Mesenchymal stem cell (in vitro differentiated cells and primary cell): ENCODE measurements around the gene NPBWR2.
"Not testable (repeated sequence)": the region's sequence is repeated elsewhere in the genome, so short reads cannot be mapped to it uniquely, and the experiment has no call there.

ENCODE experiments used
- DNase-seq: peaks from one replicate; pipeline ENCODE4 v3.0.0-alpha.2; 2013
- H2AFZ ChIP-seq: one replicate; pipeline ENCODE4 v1.6.1; 2013; ENCODE audit warnings: low read depth, mild to moderate bottlenecking, control low read depth, inconsistent platforms, low read length, moderate library complexity
- H2AK5ac ChIP-seq: 2 replicates; pipeline ENCODE4 v1.6.1; 2013; ENCODE audit warnings: low read length, moderate library complexity, mild to moderate bottlenecking, inconsistent platforms; ENCODE audit not compliant: severe bottlenecking
- H2BK120ac ChIP-seq: one replicate; pipeline ENCODE4 v1.6.1; 2013; ENCODE audit warnings: low read depth, mild to moderate bottlenecking, inconsistent platforms, low read length, moderate library complexity
- H2BK12ac ChIP-seq, 2 experiments: one replicate each; pipeline ENCODE4 v1.6.1; 2013; ENCODE audit warnings: inconsistent platforms in 2 of 2, low read length in 2 of 2, mild to moderate bottlenecking in 2 of 2, moderate library complexity in 2 of 2, control low read depth in 1 of 2
- H2BK15ac ChIP-seq: one replicate; pipeline ENCODE4 v1.6.1; 2013; ENCODE audit warnings: mild to moderate bottlenecking, low read depth, inconsistent platforms; ENCODE audit not compliant: poor library complexity, severe bottlenecking
- H2BK5ac ChIP-seq: 2 replicates; pipeline ENCODE4 v1.6.1; 2013; ENCODE audit warnings: low read depth, mild to moderate bottlenecking, low read length, control low read depth, inconsistent platforms; ENCODE audit not compliant: poor library complexity, severe bottlenecking
- H3K14ac ChIP-seq, 2 experiments: one replicate each; pipeline ENCODE4 v1.6.1; 2013; ENCODE audit warnings: inconsistent platforms in 2 of 2, low read length in 2 of 2, control low read depth in 1 of 2, mild to moderate bottlenecking in 1 of 2, moderate library complexity in 1 of 2
- H3K18ac ChIP-seq, 2 experiments: one replicate each; pipeline ENCODE4 v1.6.1; 2013; ENCODE audit warnings: inconsistent platforms in 2 of 2, low read length in 2 of 2, control low read depth in 1 of 2, low read depth in 1 of 2, mild to moderate bottlenecking in 1 of 2
- H3K23ac ChIP-seq, 2 experiments: one replicate each; pipeline ENCODE4 v1.6.1; 2013; ENCODE audit warnings: inconsistent platforms in 2 of 2, low read length in 2 of 2, mild to moderate bottlenecking in 2 of 2, moderate library complexity in 2 of 2, control low read depth in 1 of 2
- H3K27ac ChIP-seq: 2 replicates; pipeline ENCODE4 v1.5.1; 2013; ENCODE audit warnings: mild to moderate bottlenecking, moderate library complexity, low read length, control low read depth, inconsistent platforms; ENCODE audit not compliant: poor library complexity, severe bottlenecking
- H3K27me3 ChIP-seq, 2 experiments: 2 replicates each; pipeline versions ENCODE4 v1.6.1 to v1.7.0; 2013; ENCODE audit warnings: low read length in 2 of 2, mild to moderate bottlenecking in 2 of 2, moderate library complexity in 2 of 2, control low read depth in 1 of 2, inconsistent platforms in 1 of 2; ENCODE audit not compliant: control insufficient read depth in 1 of 2, insufficient read depth in 1 of 2
- H3K36me3 ChIP-seq, 2 experiments: 2 replicates each; pipeline versions ENCODE4 v1.6.1 to v1.7.0; 2013; ENCODE audit warnings: low read length in 2 of 2, control low read depth in 1 of 2, inconsistent platforms in 1 of 2, low read depth in 1 of 2, mild to moderate bottlenecking in 1 of 2; ENCODE audit not compliant: insufficient read depth in 2 of 2, control insufficient read depth in 1 of 2
- H3K4ac ChIP-seq, 2 experiments: one replicate each; pipeline ENCODE4 v1.6.1; 2013; ENCODE audit warnings: inconsistent platforms in 2 of 2, low read length in 2 of 2, mild to moderate bottlenecking in 2 of 2, moderate library complexity in 2 of 2, control low read depth in 1 of 2, low read depth in 1 of 2
- H3K4me1 ChIP-seq: 2 replicates; pipeline ENCODE4 v1.6.1; 2013; ENCODE audit warnings: low read depth, low read length, control low read depth; ENCODE audit not compliant: control insufficient read depth, insufficient read depth
- H3K4me2 ChIP-seq: 2 replicates; pipeline ENCODE4 v1.6.1; 2013; ENCODE audit warnings: low read length, mild to moderate bottlenecking, inconsistent platforms; ENCODE audit not compliant: poor library complexity, severe bottlenecking
- H3K4me3 ChIP-seq, 2 experiments: 2 replicates each; pipeline versions ENCODE4 v1.5.1 to v1.7.0; 2013; ENCODE audit warnings: low read length in 2 of 2, mild to moderate bottlenecking in 2 of 2, control low read depth in 1 of 2, low read depth in 1 of 2; ENCODE audit not compliant: insufficient read depth in 1 of 2
- H3K79me1 ChIP-seq: replicated peaks from 2 replicates; pipeline ENCODE4 v1.6.1; 2013; ENCODE audit warnings: mild to moderate bottlenecking, control low read depth, low read length, inconsistent platforms; ENCODE audit not compliant: poor library complexity, severe bottlenecking
- H3K9ac ChIP-seq: 2 replicates; pipeline ENCODE4 v1.7.0; 2013; ENCODE audit warnings: mild to moderate bottlenecking, low read length, moderate library complexity
- H3K9me3 ChIP-seq: 2 replicates; pipeline ENCODE4 v1.7.0; 2013; ENCODE audit warnings: mild to moderate bottlenecking, low read length; ENCODE audit not compliant: control insufficient read depth
- H4K8ac ChIP-seq: one replicate; pipeline ENCODE4 v1.6.1; 2013; ENCODE audit warnings: inconsistent platforms, mild to moderate bottlenecking, low read length, moderate library complexity
- H4K91ac ChIP-seq: one replicate; pipeline ENCODE4 v1.6.1; 2013; ENCODE audit warnings: mild to moderate bottlenecking, low read length, inconsistent platforms
- WGBS: methylation state at CpG from one replicate; pipeline ENCODE4 v1.1.7; 2013; ENCODE audit warnings: mixed read lengths; 5-methylcytosine and 5-hydroxymethylcytosine counted together

NPBWR2 gene

DNA sequence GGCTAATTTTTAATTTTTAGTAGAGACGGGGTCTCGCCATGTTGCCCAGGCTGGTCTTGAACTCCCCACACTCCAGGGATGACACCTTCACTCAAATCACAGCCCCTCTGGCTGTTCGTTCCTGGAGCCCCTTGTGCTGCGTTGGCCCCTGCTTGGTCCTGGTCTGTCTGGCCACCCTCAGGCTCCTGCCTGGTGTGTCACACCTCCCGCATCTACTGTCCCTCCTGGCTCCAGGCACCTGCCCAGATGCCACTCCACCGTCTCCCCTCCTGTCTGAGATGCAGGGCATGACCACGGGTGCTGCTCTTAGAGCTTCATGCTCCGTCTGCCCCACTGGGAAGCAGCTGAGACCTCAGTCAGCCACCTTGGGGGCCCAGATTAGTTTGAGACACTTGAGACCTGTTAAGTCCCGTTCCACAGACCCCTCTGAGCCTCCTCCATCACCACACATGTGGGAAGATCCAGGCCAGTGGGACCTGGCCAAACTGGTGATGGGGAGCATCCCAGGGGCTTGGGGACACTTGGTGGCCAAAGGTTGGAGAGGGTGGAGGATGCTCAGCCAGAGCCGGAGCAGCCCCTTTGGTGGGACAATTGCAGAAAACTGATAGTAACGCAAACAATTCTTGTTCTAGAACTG, 21.9 kb upstream of the NPBWR2 start:
- H2AFZ ChIP-seq = no peak overlapping the region
- H2BK5ac ChIP-seq = no peak overlapping the region
- H3K79me1 ChIP-seq = no peaks in the 10 kb centered on the region
- H2AK5ac ChIP-seq = no peak overlapping the region
- no peaks in the 10 kb centered on the region for H3K36me3 ChIP-seq
- no peak overlapping the region for H3K4ac ChIP-seq
- H3K4me3 ChIP-seq = no peak overlapping the region
- no peak overlapping the region for H2BK15ac ChIP-seq
- peaks cover 7 to 47% of the 10 kb centered on the region in 2 experiments for H3K27me3 ChIP-seq
- no peak overlapping the region for H3K23ac ChIP-seq
- no peak overlapping the region for H3K9ac ChIP-seq
- no peak for DNase-seq
- no peak overlapping the region for H3K18ac ChIP-seq
- WGBS = 84% methylated on average over 11 of the region's 11 CpGs
- no peak overlapping the region for H3K14ac ChIP-seq
- peaks cover 3% of the 10 kb centered on the region for H3K9me3 ChIP-seq
- no peak overlapping the region for H3K27ac ChIP-seq
- H3K4me1 ChIP-seq = no peaks in the 10 kb centered on the region
- no peak overlapping the region for H4K8ac ChIP-seq
- H2BK120ac ChIP-seq = no peak overlapping the region
- no peak overlapping the region for H4K91ac ChIP-seq
- H3K4me2 ChIP-seq = no peak overlapping the region
- no peak overlapping the region for H2BK12ac ChIP-seq

DNA sequence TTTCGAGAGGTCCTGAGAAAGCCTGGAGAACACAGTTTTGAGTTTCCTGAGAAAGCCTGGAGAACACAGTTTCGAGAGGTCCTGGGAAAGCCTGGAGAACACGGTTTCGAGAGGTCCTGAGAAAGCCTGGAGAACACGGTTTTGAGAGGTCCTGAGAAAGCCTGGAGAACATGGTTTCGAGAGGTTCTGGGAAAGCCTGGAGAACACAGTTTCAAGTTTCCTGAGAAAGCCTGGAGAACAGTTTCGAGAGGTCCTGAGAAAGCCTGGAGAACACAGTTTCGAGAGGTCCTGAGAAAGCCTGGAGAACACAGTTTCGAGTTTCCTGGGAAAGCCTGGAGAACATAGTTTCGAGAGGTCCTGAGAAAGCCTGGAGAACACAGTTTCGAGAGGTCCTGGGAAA, 16.2 kb upstream of the NPBWR2 start:
- H3K23ac ChIP-seq, H3K9me3 ChIP-seq, H4K8ac ChIP-seq, H3K4ac ChIP-seq, H3K18ac ChIP-seq, H3K36me3 ChIP-seq, DNase-seq, H3K9ac ChIP-seq, H3K4me1 ChIP-seq, H2AFZ ChIP-seq, H2BK12ac ChIP-seq, H4K91ac ChIP-seq, H3K4me2 ChIP-seq, H2AK5ac ChIP-seq, H3K79me1 ChIP-seq, H3K27ac ChIP-seq, H3K4me3 ChIP-seq, H3K14ac ChIP-seq, H2BK120ac ChIP-seq, H2BK5ac ChIP-seq, H2BK15ac ChIP-seq: not testable (repeated sequence)
- WGBS = 86% methylated on average over 11 of the region's 11 CpGs
- H3K27me3 ChIP-seq = peaks cover 24 to 59% of the 10 kb centered on the region in 2 experiments

- H2BK120ac ChIP-seq, H3K14ac ChIP-seq, H3K18ac ChIP-seq, H3K4me2 ChIP-seq, DNase-seq, H3K9me3 ChIP-seq, H2BK5ac ChIP-seq, H3K4me1 ChIP-seq, H2BK12ac ChIP-seq, H4K8ac ChIP-seq, H3K23ac ChIP-seq, H3K4ac ChIP-seq, H2AFZ ChIP-seq, H2BK15ac ChIP-seq, H3K9ac ChIP-seq, H3K36me3 ChIP-seq, H2AK5ac ChIP-seq, H4K91ac ChIP-seq, H3K79me1 ChIP-seq, H3K27ac ChIP-seq, H3K4me3 ChIP-seq: not testable (repeated sequence)
- WGBS = 81% methylated on average over 11 of the region's 11 CpGs
- peaks cover 24 to 53% of the 10 kb centered on the region in 2 experiments for H3K27me3 ChIP-seq
These were observed 15.6 kb upstream of the NPBWR2 start for GRCh38 chr20:64122927-64123326.

GRCh38 chr20:64121586-64121985, 14.2 kb upstream of the NPBWR2 start:
- H2BK120ac ChIP-seq = no peak overlapping the region
- H3K9me3 ChIP-seq = no peaks in the 10 kb centered on the region
- no peak overlapping the region for H2BK5ac ChIP-seq
- WGBS = 86% methylated on average over 12 of the region's 12 CpGs
- H3K9ac ChIP-seq = no peak overlapping the region
- no peak overlapping the region for H4K8ac ChIP-seq
- H3K79me1 ChIP-seq = no peaks in the 10 kb centered on the region
- no peak overlapping the region for H3K23ac ChIP-seq
- H3K4me2 ChIP-seq = no peak overlapping the region
- H2AK5ac ChIP-seq = no peak overlapping the region
- no peak overlapping the region for H2AFZ ChIP-seq
- H3K4ac ChIP-seq = no peak overlapping the region
- no peak overlapping the region for H2BK12ac ChIP-seq
- H4K91ac ChIP-seq = no peak overlapping the region
- DNase-seq = no peak
- H3K27ac ChIP-seq = no peak overlapping the region
- no peak overlapping the region for H3K4me3 ChIP-seq
- H3K18ac ChIP-seq = no peak overlapping the region
- H2BK15ac ChIP-seq = no peak overlapping the region
- H3K36me3 ChIP-seq = no peaks in the 10 kb centered on the region
- H3K14ac ChIP-seq = no peak overlapping the region
- H3K27me3 ChIP-seq = peaks cover 24 to 53% of the 10 kb centered on the region in 2 experiments
- peaks cover 4% of the 10 kb centered on the region for H3K4me1 ChIP-seq
